ENCODE data around the gene CYB561. TPM values are rescaled to one million over a fixed set of nuclear protein-coding genes. Genes with fewer than 3 reads are reported as not detected.
A peak's percentile ranks its signal among the peaks of the same experiment; 100 is the strongest.

Gene CYB561, protein sequence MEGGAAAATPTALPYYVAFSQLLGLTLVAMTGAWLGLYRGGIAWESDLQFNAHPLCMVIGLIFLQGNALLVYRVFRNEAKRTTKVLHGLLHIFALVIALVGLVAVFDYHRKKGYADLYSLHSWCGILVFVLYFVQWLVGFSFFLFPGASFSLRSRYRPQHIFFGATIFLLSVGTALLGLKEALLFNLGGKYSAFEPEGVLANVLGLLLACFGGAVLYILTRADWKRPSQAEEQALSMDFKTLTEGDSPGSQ
- total RNA-seq: 1 to 10 TPM; 1.1 to 2.2 TPM

DNA sequence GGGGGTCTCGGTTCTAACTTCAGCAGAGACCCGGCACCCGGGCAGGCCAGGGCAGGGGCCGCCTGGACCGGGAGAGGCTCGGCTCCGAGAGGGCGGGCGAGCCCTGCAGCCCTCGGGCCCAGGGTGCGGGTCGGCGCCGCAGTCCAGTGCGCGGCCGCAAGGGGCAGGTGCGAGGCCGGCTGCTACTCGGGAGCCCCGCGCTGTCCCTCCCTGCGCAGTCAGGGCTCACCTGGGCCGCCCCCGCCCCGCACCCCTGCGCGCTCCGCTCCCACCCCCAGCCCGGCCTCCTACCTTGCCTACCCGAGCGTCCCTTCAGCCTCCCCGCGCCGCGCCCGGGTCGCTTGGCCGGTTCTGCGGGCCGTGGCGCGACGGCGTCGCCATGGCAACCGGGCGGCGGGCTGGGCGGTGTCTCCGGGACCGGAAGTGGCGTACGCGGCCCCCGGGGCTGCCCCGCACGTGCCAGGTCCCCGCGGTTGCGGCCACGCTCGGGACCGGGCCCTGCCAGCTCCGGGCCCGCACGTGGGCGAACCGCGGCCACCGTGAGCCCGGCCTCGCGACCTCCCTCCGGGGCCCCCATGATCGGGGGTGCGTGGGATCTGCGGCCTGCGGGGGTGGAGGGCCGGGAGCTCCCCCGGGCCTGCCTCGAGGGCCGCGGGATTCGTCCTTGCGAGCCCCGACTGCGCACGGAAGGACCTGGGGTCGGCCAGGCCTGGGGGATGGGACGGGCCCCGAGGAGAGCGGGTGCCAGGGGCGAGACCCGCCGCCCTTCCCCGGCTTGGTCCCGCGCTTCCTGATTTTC, at the start of gene CYB561:
CYB561 (minus strand) TSS at position 353 of the 799 bp plus-strand sequence. CDS start 8,759 bp downstream, outside the sequence.
- Mint-ChIP-seq H3K36me3 (peaks cover 2% of the 10 kb centered on the region), H3K27me3 (peaks cover 9% of the 10 kb centered on the region), H3K4me1 (peaks cover 21% of the 10 kb centered on the region), H3K27ac (peak within 1 kb of the TSS; percentile 79), H3K4me3 (peak within 1 kb of the TSS; percentile 67), H3K9me3 (no peaks in the 10 kb centered on the region)
- peak; percentile 78 for DNase-seq

- no peak overlapping the region for H3K27ac Mint-ChIP-seq
- H3K27me3 Mint-ChIP-seq: peaks cover under 1% of the 10 kb centered on the region
- H3K36me3 Mint-ChIP-seq: no peaks in the 10 kb centered on the region
- no peak overlapping the region for H3K4me3 Mint-ChIP-seq
- H3K4me1 Mint-ChIP-seq: no peaks in the 10 kb centered on the region
- no peak for DNase-seq
- no peaks in the 10 kb centered on the region for H3K9me3 Mint-ChIP-seq
Measured at GRCh38 chr17:63495491-63495890, 49.4 kb upstream of the CYB561 start.

- no peaks in the 10 kb centered on the region for H3K4me1 Mint-ChIP-seq
- H3K4me3 Mint-ChIP-seq: no peak overlapping the region
- DNase-seq: no peak
- no peaks in the 10 kb centered on the region for H3K27me3 Mint-ChIP-seq
- H3K9me3 Mint-ChIP-seq: no peaks in the 10 kb centered on the region
- H3K36me3 Mint-ChIP-seq: no peaks in the 10 kb centered on the region
- no peak overlapping the region for H3K27ac Mint-ChIP-seq
Measured at GRCh38 chr17:63494300-63494928, 48.3 kb upstream of the CYB561 start.

DNA sequence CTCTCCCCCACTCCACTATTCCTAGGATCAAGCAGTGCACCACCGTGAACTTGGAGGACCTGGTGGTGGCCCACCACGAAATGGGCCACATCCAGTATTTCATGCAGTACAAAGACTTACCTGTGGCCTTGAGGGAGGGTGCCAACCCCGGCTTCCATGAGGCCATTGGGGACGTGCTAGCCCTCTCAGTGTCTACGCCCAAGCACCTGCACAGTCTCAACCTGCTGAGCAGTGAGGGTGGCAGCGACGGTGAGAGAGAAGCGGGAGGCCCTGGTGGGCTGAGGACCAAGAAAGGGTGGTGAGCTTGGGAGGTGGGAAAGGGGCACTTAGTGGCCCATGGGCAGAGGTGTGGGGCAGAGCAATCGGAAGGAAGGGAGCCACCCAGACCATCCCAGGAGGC, 47.3 kb upstream of the CYB561 start:
- no peak overlapping the region for H3K4me3 Mint-ChIP-seq
- no peak overlapping the region for H3K27ac Mint-ChIP-seq
- H3K9me3 Mint-ChIP-seq: no peaks in the 10 kb centered on the region
- no peaks in the 10 kb centered on the region for H3K4me1 Mint-ChIP-seq
- H3K36me3 Mint-ChIP-seq: no peaks in the 10 kb centered on the region
- no peak for DNase-seq
- no peaks in the 10 kb centered on the region for H3K27me3 Mint-ChIP-seq

- H3K27ac Mint-ChIP-seq: no peak overlapping the region
- no peaks in the 10 kb centered on the region for H3K27me3 Mint-ChIP-seq
- no peaks in the 10 kb centered on the region for H3K9me3 Mint-ChIP-seq
- no peaks in the 10 kb centered on the region for H3K36me3 Mint-ChIP-seq
- no peak overlapping the region for H3K4me3 Mint-ChIP-seq
- DNase-seq: no peak
- H3K4me1 Mint-ChIP-seq: no peaks in the 10 kb centered on the region
Measured at GRCh38 chr17:63492940-63493339, 46.8 kb upstream of the CYB561 start.

DNA sequence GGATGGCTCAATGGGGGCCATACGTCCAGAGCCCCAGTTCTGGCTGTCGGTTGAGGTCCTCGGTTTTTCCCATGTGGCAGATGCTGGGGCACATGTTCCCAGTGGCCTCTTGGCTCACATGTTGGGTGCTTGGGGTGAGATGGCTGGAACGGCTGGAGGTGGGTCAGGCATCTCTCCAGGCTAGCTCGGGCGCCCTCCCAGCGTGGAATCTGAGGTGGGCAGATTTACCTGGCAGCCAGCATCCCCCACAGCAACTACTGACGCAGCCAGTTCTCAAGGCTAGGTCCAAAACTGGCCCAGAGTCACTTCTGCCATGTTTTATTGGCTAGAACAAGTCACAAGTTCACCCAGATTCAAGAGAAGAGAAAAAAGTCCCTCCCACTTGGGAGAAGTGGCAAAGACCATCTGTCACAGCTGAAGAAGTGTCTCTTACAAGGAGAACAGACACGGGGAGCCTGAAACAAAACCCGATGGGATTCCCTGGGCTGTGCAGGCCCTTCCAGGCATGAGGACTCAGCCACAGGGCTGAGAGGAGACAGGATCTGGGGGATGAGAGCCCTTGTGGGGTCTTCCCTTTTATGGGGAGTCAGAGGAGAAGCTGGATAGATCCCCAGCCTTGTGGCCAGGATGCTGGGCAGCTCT, 46.0 kb upstream of the CYB561 start:
- Mint-ChIP-seq H3K27ac (no peak overlapping the region), H3K36me3 (no peaks in the 10 kb centered on the region), H3K9me3 (no peaks in the 10 kb centered on the region), H3K4me1 (no peaks in the 10 kb centered on the region), H3K27me3 (no peaks in the 10 kb centered on the region), H3K4me3 (no peak overlapping the region)
- DNase-seq: no peak

DNA sequence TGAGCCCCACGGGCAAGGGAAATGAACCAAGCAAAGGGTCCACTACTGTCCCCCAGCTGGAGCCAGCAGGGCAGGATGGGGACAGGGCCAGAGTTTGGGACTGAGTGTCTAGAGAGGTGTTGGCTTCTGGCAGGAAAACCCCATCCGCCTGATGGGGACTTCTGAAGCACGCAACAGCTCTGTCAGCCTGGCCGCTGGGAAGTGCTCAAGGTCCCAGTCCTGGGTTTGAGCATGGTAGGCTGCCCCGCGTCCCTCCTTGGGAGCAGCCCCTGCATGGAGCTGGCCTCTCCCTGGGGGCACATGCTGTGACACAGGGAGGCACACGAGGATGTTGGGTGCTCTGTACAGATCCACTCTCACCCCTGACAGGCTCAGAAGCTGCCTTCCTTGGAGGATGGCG, 45.3 kb upstream of the CYB561 start:
- Mint-ChIP-seq H3K27me3 (no peaks in the 10 kb centered on the region), H3K4me1 (no peaks in the 10 kb centered on the region), H3K9me3 (no peaks in the 10 kb centered on the region), H3K27ac (no peak overlapping the region), H3K36me3 (no peaks in the 10 kb centered on the region), H3K4me3 (no peak overlapping the region)
- no peak for DNase-seq

DNA sequence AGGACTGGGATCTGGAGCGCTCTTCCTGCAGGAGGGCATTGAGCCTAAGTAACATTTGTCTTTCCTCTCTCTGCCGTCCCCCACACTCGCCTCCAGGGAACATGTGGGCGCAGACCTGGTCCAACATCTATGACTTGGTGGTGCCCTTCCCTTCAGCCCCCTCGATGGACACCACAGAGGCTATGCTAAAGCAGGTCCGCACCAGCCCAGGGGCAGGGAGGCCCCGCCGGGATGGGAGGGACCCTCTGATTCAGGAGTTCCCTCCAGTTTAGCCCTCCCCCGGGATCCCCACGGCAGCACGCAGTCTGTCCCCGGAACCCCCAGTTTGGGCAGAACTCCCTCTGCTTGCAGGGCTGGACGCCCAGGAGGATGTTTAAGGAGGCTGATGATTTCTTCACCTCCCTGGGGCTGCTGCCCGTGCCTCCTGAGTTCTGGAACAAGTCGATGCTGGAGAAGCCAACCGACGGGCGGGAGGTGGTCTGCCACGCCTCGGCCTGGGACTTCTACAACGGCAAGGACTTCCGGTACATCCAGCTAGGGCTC, 44.8 kb upstream of the CYB561 start:
- Mint-ChIP-seq H3K4me3 (no peak overlapping the region), H3K27ac (no peak overlapping the region), H3K27me3 (no peaks in the 10 kb centered on the region), H3K36me3 (no peaks in the 10 kb centered on the region), H3K4me1 (no peaks in the 10 kb centered on the region), H3K9me3 (no peaks in the 10 kb centered on the region)
- DNase-seq: no peak

DNA sequence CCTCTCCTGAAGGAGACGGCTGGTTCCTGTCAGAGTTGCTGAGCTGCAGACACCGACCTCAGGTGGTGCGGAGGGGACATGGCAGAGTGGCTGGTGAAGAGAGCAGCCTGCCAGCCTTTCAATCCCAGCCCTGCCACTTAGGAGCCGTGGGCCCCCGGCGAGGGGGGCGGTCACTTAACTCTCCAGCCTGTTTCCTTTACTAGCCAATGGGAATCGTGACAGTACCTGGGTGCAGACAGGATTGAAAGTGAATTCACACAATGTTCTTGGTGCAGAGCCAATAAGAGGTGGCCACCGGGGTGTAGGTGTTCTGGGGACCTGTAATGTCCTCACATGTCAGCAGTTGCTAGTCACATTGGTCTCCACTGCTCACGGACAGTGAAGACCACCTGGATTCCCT, 44.2 kb upstream of the CYB561 start:
- no peak overlapping the region for H3K27ac Mint-ChIP-seq
- no peaks in the 10 kb centered on the region for H3K36me3 Mint-ChIP-seq
- H3K9me3 Mint-ChIP-seq: no peaks in the 10 kb centered on the region
- H3K4me3 Mint-ChIP-seq: no peak overlapping the region
- no peak for DNase-seq
- H3K4me1 Mint-ChIP-seq: no peaks in the 10 kb centered on the region
- H3K27me3 Mint-ChIP-seq: no peaks in the 10 kb centered on the region

DNA sequence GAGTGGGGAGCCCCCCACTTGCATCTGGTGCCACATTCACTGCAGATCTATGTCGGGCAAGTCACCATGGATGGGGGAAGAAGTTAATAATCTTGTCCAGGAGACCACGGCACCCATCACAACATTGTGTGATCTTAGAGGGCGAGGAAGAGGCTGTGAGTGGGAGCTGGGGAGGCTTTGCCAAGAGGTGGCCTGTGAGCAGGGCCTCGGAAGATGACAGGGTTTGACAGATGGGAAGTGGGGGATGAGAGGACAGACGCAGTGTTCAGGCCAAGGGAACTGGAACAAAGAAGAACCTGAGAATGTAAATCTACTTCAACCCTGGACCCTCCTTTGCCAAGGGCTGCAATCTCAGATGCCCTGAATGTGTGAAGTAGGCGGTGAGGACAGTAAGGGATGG, 43.2 kb upstream of the CYB561 start:
- no peak for DNase-seq
- H3K4me3 Mint-ChIP-seq: no peak overlapping the region
- H3K9me3 Mint-ChIP-seq: no peaks in the 10 kb centered on the region
- no peaks in the 10 kb centered on the region for H3K27me3 Mint-ChIP-seq
- no peak overlapping the region for H3K27ac Mint-ChIP-seq
- H3K36me3 Mint-ChIP-seq: no peaks in the 10 kb centered on the region
- no peaks in the 10 kb centered on the region for H3K4me1 Mint-ChIP-seq

DNA sequence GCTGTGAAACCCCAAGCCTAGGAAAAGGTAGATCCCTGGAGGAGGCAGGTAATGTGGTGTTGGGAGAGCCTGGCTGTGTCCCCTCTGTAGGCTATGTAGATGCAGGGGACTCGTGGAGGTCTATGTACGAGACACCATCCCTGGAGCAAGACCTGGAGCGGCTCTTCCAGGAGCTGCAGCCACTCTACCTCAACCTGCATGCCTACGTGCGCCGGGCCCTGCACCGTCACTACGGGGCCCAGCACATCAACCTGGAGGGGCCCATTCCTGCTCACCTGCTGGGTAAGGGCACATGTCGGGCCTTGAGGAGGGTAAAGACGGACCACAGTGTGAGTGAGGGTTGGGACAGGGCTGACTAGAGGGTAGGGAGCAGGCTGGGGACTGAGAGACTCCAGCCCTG, 42.7 kb upstream of the CYB561 start:
- no peak for DNase-seq
- Mint-ChIP-seq H3K36me3 (no peaks in the 10 kb centered on the region), H3K4me1 (no peaks in the 10 kb centered on the region), H3K4me3 (no peak overlapping the region), H3K9me3 (no peaks in the 10 kb centered on the region), H3K27me3 (no peaks in the 10 kb centered on the region), H3K27ac (no peak overlapping the region)

DNA sequence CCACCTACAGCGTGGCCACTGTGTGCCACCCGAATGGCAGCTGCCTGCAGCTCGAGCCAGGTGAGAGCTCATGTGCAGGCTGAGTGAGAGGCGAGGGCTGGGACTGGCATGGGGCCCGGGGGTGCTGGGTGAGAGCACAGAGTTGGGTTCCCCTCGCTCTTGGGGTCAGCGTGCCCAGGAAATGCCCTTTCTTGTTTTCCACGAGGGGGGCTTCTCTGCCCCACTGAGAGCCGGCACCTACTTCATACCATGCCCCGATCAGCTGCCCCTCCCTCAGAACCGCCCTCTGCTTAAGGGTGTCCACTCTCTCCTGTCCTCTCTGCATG, 40.9 kb upstream of the CYB561 start:
- H3K27ac Mint-ChIP-seq: no peak overlapping the region
- H3K27me3 Mint-ChIP-seq: no peaks in the 10 kb centered on the region
- no peak for DNase-seq
- no peak overlapping the region for H3K4me3 Mint-ChIP-seq
- no peaks in the 10 kb centered on the region for H3K4me1 Mint-ChIP-seq
- no peaks in the 10 kb centered on the region for H3K36me3 Mint-ChIP-seq
- no peaks in the 10 kb centered on the region for H3K9me3 Mint-ChIP-seq

GRCh38 chr17:63486317-63487013, 40.4 kb upstream of the CYB561 start:
- Mint-ChIP-seq H3K4me1 (no peaks in the 10 kb centered on the region), H3K27ac (no peak overlapping the region), H3K9me3 (no peaks in the 10 kb centered on the region)

DNA sequence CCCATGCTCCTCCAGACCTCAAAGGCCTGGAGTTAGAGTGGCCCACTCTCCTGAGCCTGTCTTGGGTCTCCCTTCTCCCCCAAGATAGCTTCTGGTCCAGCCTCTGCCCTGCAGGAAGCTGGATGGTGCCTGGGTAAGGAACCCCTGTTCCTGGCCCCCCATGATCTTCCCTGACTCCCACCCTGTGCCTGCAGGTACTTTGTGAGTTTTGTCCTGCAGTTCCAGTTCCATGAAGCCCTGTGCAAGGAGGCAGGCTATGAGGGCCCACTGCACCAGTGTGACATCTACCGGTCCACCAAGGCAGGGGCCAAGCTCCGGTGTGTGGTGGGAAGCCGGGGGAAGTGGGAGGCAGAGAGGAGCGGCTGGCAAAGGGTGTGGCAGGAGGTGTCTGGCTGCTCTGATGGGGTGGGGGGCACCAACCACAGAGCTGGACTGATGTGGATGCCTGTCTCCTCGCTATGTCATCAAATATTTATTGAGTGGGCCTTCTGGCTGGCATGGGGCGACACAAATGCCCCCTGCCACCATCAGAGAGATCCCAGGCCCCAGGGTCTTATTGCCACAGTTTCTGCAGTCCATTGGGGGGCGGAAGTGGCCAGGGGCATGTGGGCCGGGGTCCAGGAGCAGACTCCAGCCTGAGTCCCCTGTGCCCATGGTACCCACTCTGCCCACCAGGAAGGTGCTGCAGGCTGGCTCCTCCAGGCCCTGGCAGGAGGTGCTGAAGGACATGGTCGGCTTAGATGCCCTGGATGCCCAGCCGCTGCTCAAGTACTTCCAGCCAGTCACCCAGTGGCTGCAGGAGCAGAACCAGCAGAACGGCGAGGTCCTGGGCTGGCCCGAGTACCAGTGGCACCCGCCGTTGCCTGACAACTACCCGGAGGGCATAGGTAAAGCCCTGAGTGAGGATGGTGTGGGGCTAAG, 37.8 kb upstream of the CYB561 start:
- Mint-ChIP-seq H3K36me3 (no peaks in the 10 kb centered on the region), H3K4me1 (no peaks in the 10 kb centered on the region), H3K9me3 (no peaks in the 10 kb centered on the region), H3K27me3 (peaks cover 8% of the 10 kb centered on the region), H3K27ac (no peak overlapping the region), H3K4me3 (no peak overlapping the region)
- no peak for DNase-seq

More at GRCh38 chr17:63486317-63487013, 40.4 kb upstream of the CYB561 start:
- Mint-ChIP-seq H3K36me3 (no peaks in the 10 kb centered on the region), H3K4me3 (no peak overlapping the region), H3K27me3 (no peaks in the 10 kb centered on the region)
- no peak for DNase-seq

All from activated naive CD8-positive, alpha-beta T cell treated with anti-CD3 and anti-CD28 coated beads for 36 hours (primary cell).